Spleen (tissue), 11 donors: Measurements from ENCODE around the gene SUCLG2. TPM values are rescaled to one million over a fixed set of nuclear protein-coding genes. Genes with fewer than 3 reads are reported as not detected.

Source experiments
- DNase-seq: peaks from one replicate; pipeline ENCODE4 v3.0.0-alpha.2; 2020
- H3K27ac ChIP-seq, 8 donors: fragments of 200-600 bp; sonication (generic) in 7 of 8; 1 replicate in 4 of 8; 2 replicates in 4 of 8; pipeline versions ENCODE4 v1.5.0 to v1.8.0; 2016 to 2021; ENCODE audit warnings: inconsistent platforms in 4 of 8, mild to moderate bottlenecking in 4 of 8, moderate library complexity in 1 of 8
- H3K27me3 ChIP-seq, 7 donors: fragments of 200-600 bp; sonication (generic) in 6 of 7; replicated peaks in 1 of 7; 1 replicate in 4 of 7; 2 replicates in 3 of 7; pipeline versions ENCODE4 v1.5.0 to v1.8.0; 2016 to 2021; ENCODE audit warnings: inconsistent platforms in 3 of 7, mild to moderate bottlenecking in 1 of 7
- H3K36me3 ChIP-seq, 6 donors: fragments of 200-600 bp; sonication (generic) in 5 of 6; 1 replicate in 4 of 6; 2 replicates in 2 of 6; pipeline versions ENCODE4 v1.5.0 to v1.8.0; 2016 to 2021; ENCODE audit warnings: inconsistent platforms in 2 of 6
- H3K4me1 ChIP-seq, 6 donors: fragments of 200-600 bp; sonication (generic) in 5 of 6; 1 replicate in 3 of 6; 2 replicates in 3 of 6; pipeline versions ENCODE4 v1.5.0 to v1.8.0; 2016 to 2021; ENCODE audit warnings: inconsistent platforms in 3 of 6
- H3K4me3 ChIP-seq, 8 donors: fragments of 200-600 bp; sonication (generic) in 7 of 8; 1 replicate in 4 of 8; 2 replicates in 4 of 8; pipeline versions ENCODE4 v1.5.0 to v1.8.0; 2016 to 2021; ENCODE audit warnings: inconsistent platforms in 4 of 8, mild to moderate bottlenecking in 4 of 8, moderate library complexity in 2 of 8
- H3K9me3 ChIP-seq, 8 donors: fragments of 200-600 bp; sonication (generic) in 7 of 8; 1 replicate in 4 of 8; 2 replicates in 4 of 8; pipeline versions ENCODE4 v1.5.0 to v1.8.0; 2016 to 2021; ENCODE audit warnings: inconsistent platforms in 4 of 8
- CTCF ChIP-seq, 11 experiments: fragments of 200-600 bp in 7 of 11; fragments of 450-650 bp in 4 of 11; sonication (generic) in 4 of 11; IDR thresholded peaks in 8 of 11; conservative IDR thresholded peaks in 3 of 11; 1 replicate in 7 of 11; 2 replicates in 4 of 11; pipeline versions ENCODE4 v1.4.0 to v1.8.0; 2016 to 2021; ENCODE audit warnings: antibody characterized with exemption in 11 of 11, inconsistent platforms in 4 of 11, mild to moderate bottlenecking in 1 of 11
- POLR2A ChIP-seq, 3 donors: fragments of 450-650 bp; IDR thresholded peaks; one replicate each; pipeline ENCODE4 v1.5.1; 2017; ENCODE audit warnings: antibody characterized with exemption in 3 of 3, mild to moderate bottlenecking in 1 of 3
- POLR2AphosphoS5 ChIP-seq, 3 donors: sonication (generic); formaldehyde crosslinking; IDR thresholded peaks; one replicate each; pipeline ENCODE4 v1.5.1; 2017; ENCODE audit warnings: antibody characterized with exemption in 3 of 3
- WGBS, 5 donors: extraction: QIAGEN DNeasy Blood & Tissue Kit in 3 of 5; methylation state at CpG; one replicate each; pipeline versions ENCODE4 v1.1.5 to v1.1.7; 2013 to 2018; 5-methylcytosine and 5-hydroxymethylcytosine counted together
- intact Hi-C: fragments of 100-400 bp; cut with DNase I; formaldehyde crosslinking; loops from one replicate; pipeline ENCODE4 v1.15.0; 2023; ENCODE audit warnings: low total_unique reads
- polyA plus RNA-seq, 3 donors: library from polyadenylated mRNA; stranded (reverse); fragments of 200-250 nt; gene quantifications; one replicate each; pipeline ENCODE4 v1.2.1, GENCODE V29; 2013
- total RNA-seq, 7 donors: library from RNA; depleted of rRNA in 3 of 7; stranded (reverse); fragments of >200 nt in 3 of 7; fragmentation: NEBNext Ultra II Directional in 4 of 7; extraction: Animal tissue kit (Norgen Biotek cat#: 25700) in 4 of 7; gene quantifications; one replicate each; pipeline versions ENCODE4 v1.1.0 to v1.2.1, GENCODE V29; 2016 to 2021
- donor health status: healthy with polysubstance abuse.
- donor health status: DM: no; HTN: no; CAD: no; lungs with moderate emphysema.
- donor health status: DM: no; HTN: no; CAD: no.
- donor health status: Bipolar disorder and iron deficiency.
- donor health status: healthy.
- donor health status: DM: no; HTN: no; CAD: no.
- donor health status: DM: yes; HTN: yes; CAD: no.

The SUCLG2 gene
- total and polyA plus RNA-seq, 10 donors: 31.5 to 75.6 (median 55.2) TPM

GRCh38 chr3:67674055-67674454, 19.6 kb upstream of the SUCLG2 start:
- intact Hi-C loops: no loop called here
- H3K27me3 ChIP-seq: no peaks in the 10 kb centered on the region
- peaks cover 0 to 4% (median 0%) of the 10 kb centered on the region in 8 donors for H3K9me3 ChIP-seq
- H3K4me1 ChIP-seq: peaks cover 0 to 9% (median under 1%) of the 10 kb centered on the region in 6 donors
- TF ChIP-seq POLR2AphosphoS5 (IDR thresholded peaks at IDR 0.05) (no peak), POLR2A (IDR thresholded peaks at IDR 0.05) (no peak), CTCF (IDR thresholded peaks at IDR 0.05 in 8 of 11, conservative IDR thresholded peaks at IDR 0.05 in 3 of 11) (no peak)
- no peak for DNase-seq
- no peaks in the 10 kb centered on the region for H3K36me3 ChIP-seq
- H3K27ac ChIP-seq: no peak overlapping the region
- WGBS, 5 donors: 79 to 90% (median 88%) methylated on average over 4 of the region's 4 CpGs
- no peak overlapping the region for H3K4me3 ChIP-seq

DNA sequence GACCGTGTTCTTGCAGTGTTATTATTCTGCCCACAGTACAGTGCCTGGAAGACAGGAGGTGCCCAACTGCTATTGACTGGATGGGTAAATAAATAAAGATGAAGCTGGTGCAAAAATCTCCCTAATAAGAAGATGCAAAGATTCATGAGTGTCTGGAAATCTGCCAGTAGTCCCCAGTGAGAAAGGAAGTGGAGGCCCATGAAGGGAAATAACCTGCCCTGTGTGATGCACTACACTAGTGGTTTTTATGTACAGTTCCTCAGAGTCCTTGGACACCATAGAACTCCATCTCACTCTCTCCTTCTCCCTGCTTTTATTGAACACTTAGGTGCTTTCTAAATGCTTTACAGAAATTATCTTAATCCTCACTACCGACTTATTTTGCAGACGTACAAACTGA, 8.3 kb upstream of the SUCLG2 start:
- no peak for TF ChIP-seq POLR2A (IDR thresholded peaks at IDR 0.05)
- no peak for TF ChIP-seq POLR2AphosphoS5 (IDR thresholded peaks at IDR 0.05)
- TF ChIP-seq CTCF (IDR thresholded peaks at IDR 0.05 in 8 of 11, conservative IDR thresholded peaks at IDR 0.05 in 3 of 11): no peak
- WGBS, 5 donors: 78 to 85% (median 83%) methylated on average over 3 of the region's 3 CpGs
- intact Hi-C loops: no loop called here
- peaks cover 0 to 37% (median 20%) of the 10 kb centered on the region in 6 donors for H3K4me1 ChIP-seq
- H3K27me3 ChIP-seq: no peaks in the 10 kb centered on the region
- DNase-seq: no peak
- H3K36me3 ChIP-seq: no peaks in the 10 kb centered on the region
- H3K4me3 ChIP-seq: no peak overlapping the region
- peaks cover 0 to 7% (median 0%) of the 10 kb centered on the region in 8 donors for H3K9me3 ChIP-seq
- H3K27ac ChIP-seq: no peak overlapping the region

GRCh38 chr3:67661089-67661488, 6.7 kb upstream of the SUCLG2 start:
- Histone ChIP-seq H3K36me3 (no peaks in the 10 kb centered on the region), H3K4me1 (peaks cover 0 to 47% (median 28%) of the 10 kb centered on the region in 6 donors), H3K9me3 (no peaks in the 10 kb centered on the region), H3K27ac (peak overlapping the region in 2 of 8 donors; percentile 29 to 35), H3K27me3 (no peaks in the 10 kb centered on the region), H3K4me3 (no peak overlapping the region)
- DNase-seq: no peak
- TF ChIP-seq CTCF (IDR thresholded peaks at IDR 0.05 in 8 of 11, conservative IDR thresholded peaks at IDR 0.05 in 3 of 11) (no peak), POLR2AphosphoS5 (IDR thresholded peaks at IDR 0.05) (no peak), POLR2A (IDR thresholded peaks at IDR 0.05) (no peak)
- intact Hi-C loops: no loop called here
- 76 to 88% (median 83%) methylated on average over 1 of the region's 1 CpG for WGBS, 5 donors

DNA sequence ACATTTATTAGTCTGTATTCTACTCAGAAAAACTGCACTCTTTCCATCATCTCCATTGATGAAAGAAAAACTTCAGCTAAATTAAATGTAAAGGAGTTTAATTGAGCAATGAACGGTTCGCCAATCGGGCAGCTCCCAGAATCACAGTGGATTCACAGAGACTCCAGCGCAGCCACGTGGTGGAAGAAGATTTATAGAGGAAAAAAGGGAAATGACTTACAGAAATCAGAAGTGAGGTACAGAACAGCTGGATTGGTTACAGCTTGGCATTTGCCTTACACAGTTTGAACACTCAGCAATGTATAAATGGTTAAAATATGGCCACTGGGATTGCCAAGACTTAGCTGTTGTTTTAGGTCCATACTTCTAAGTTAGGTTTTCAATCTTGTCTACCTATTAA, 2.8 kb upstream of the SUCLG2 start:
- TF ChIP-seq POLR2AphosphoS5 (IDR thresholded peaks at IDR 0.05) (no peak), POLR2A (IDR thresholded peaks at IDR 0.05) (no peak), CTCF (IDR thresholded peaks at IDR 0.05 in 8 of 11, conservative IDR thresholded peaks at IDR 0.05 in 3 of 11) (no peak)
- peaks cover 11 to 65% (median 51%) of the 10 kb centered on the region in 6 donors for H3K4me1 ChIP-seq
- no peaks in the 10 kb centered on the region for H3K27me3 ChIP-seq
- H3K36me3 ChIP-seq: no peaks in the 10 kb centered on the region
- intact Hi-C loops: no loop called here
- WGBS, 5 donors: 31 to 61% (median 40%) methylated on average over 5 of the region's 5 CpGs
- DNase-seq: no peak
- H3K27ac ChIP-seq: peak overlapping the region in 1 of 8 donors; percentile 95
- H3K4me3 ChIP-seq: no peak overlapping the region
- H3K9me3 ChIP-seq: no peaks in the 10 kb centered on the region
